Stimulated activated CD8-positive, alpha-beta memory T cell treated with anti-CD3 and anti-CD28 coated beads, Interleukin-12 subunit alpha, Interleukin-12 subunit beta, amount 100 ng/mL, for 1 hour (primary cell): ENCODE data around the gene NFIC.
A peak's percentile ranks its signal among the peaks of the same experiment; 100 is the strongest.
"Not testable (repeated sequence)": the region's sequence is repeated elsewhere in the genome, so short reads cannot be mapped to it uniquely, and the experiment has no call there.

Experiments
- DNase-seq: peaks from one replicate; pipeline ENCODE4 v3.0.0-alpha.2; 2020; ENCODE audit warnings: low read depth

NFIC gene

GRCh38 chr19:3494051-3494450 lies 127.7 kb downstream of the NFIC start:
- DNase-seq, result no peak

GRCh38 chr19:3494559-3494958 lies 128.2 kb downstream of the NFIC start:
- no peak for DNase-seq

- DNase-seq, result no peak
Observed at GRCh38 chr19:3496392-3497273, 130.2 kb downstream of the NFIC start.

GRCh38 chr19:3497757-3498520 lies 131.6 kb downstream of the NFIC start:
- no peak for DNase-seq

GRCh38 chr19:3499738-3500428 lies 133.5 kb downstream of the NFIC start:
- DNase-seq, result no peak

- DNase-seq, result peak; percentile 93
Observed at GRCh38 chr19:3500429-3501101, 134.2 kb downstream of the NFIC start, which contains the start of gene DOHH. Gene DOHH (minus strand): TSS chr19:3500674. CDS start chr19:3496814, 3,860 bp downstream.

GRCh38 chr19:3501780-3502179 lies 135.4 kb downstream of the NFIC start:
- no peak for DNase-seq

GRCh38 chr19:3503036-3503572 lies 136.7 kb downstream of the NFIC start:
- DNase-seq, result no peak

- DNase-seq, result no peak
Observed at GRCh38 chr19:3504735-3505134, 138.4 kb downstream of the NFIC start.

- peak; percentile 99 for DNase-seq
Observed at GRCh38 chr19:3505598-3506383, 139.4 kb downstream of the NFIC start, which contains the start of gene FZR1. Gene FZR1 (plus strand): TSS chr19:3506311. CDS start chr19:3522990, 16,679 bp downstream.

- no peak for DNase-seq
Observed at GRCh38 chr19:3506384-3507340, 140.3 kb downstream of the NFIC start.

- no peak for DNase-seq
Observed at GRCh38 chr19:3507371-3508120, 141.2 kb downstream of the NFIC start.

GRCh38 chr19:3508121-3508661 lies 141.8 kb downstream of the NFIC start:
- DNase-seq, result not testable (repeated sequence)

- no peak for DNase-seq
Observed at GRCh38 chr19:3508771-3509535, 142.6 kb downstream of the NFIC start.

- DNase-seq, result no peak
Observed at GRCh38 chr19:3509566-3509989, 143.2 kb downstream of the NFIC start.

GRCh38 chr19:3510727-3511126 lies 144.3 kb downstream of the NFIC start:
- DNase-seq, result no peak

GRCh38 chr19:3511506-3512251 lies 145.3 kb downstream of the NFIC start:
- no peak for DNase-seq
